Measurements from ENCODE around the gene SH3D21. TPM values are rescaled to one million over a fixed set of nuclear protein-coding genes. Genes with fewer than 3 reads are reported as not detected.

The SH3D21 gene
- total RNA-seq, 1 experiment from 2014 or later: 18.3 TPM

DNA sequence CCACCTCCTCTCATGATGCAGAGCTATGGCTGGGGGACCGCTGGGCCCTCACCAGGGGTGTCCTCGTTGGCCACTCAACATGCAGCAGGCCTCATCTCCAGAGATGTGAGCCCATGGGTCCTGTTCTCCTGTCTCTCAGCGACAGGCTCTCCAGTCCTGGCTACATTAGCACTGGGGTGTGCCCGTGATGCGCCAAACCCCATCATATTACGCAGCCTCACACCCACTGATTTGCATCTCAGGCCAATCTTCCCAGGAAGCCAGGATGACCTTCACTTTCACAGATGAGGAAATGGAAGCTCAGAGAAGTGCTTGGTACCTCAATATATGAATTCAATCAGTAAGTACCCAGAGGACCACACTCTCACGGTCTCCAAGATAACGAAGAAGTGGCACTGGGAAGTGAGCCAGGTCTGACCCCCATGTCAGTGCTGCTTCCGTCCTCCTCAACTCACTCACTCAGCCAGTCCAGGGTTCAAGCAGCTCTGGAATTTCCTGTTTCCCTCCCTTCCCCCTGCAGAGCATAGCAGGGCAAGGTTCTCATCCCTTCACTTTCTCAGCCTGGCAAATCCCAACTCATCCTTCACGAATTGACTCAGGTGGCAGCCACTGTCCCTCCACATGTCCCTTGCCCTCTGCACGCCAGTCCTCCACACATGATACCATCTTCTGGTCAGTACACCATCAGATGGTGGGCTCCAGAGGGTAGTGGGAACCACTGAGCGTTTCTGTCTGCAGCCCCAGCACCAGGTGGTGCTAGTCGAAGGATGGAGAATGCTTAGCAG is 46.1 kb downstream of the SH3D21 start:
- Histone ChIP-seq H3K14ac (ENCODE audit: insufficient read depth, low read length) (no peak overlapping the region), H3K4me2 (ENCODE audit: insufficient read depth, insufficient read length, low read length) (no peak overlapping the region), H3K23ac (ENCODE audit: insufficient read length, low read depth, low read length) (no peak overlapping the region), H3K9ac (ENCODE audit: extremely low read depth, insufficient read length, low read length) (no peak overlapping the region), H3K56ac (ENCODE audit: insufficient read length, low read depth, low read length) (no peak overlapping the region), H4K91ac (ENCODE audit: insufficient read length, low read depth, low read length) (no peak overlapping the region), H4K20me1 (ENCODE audit: control insufficient read depth, insufficient read depth, insufficient read length) (no peaks in the 10 kb centered on the region), H3K27ac (ENCODE audit: insufficient read length, low read depth, low read length) (no peak overlapping the region), H3T11ph (ENCODE audit: low read length) (no peak overlapping the region), H2BK120ac (ENCODE audit: low read depth, low read length, poor library complexity, severe bottlenecking) (no peak overlapping the region), H3K9me3 (ENCODE audit: control insufficient read depth, low read depth, low read length) (no peaks in the 10 kb centered on the region), H3K27me3 (ENCODE audit: insufficient read depth, low read length) (no peaks in the 10 kb centered on the region), H2BK5ac (ENCODE audit: insufficient read length, low read length) (no peak overlapping the region), H2BK15ac (ENCODE audit: low read depth, low read length) (no peak overlapping the region), H3K79me1 (ENCODE audit: insufficient read depth, low read depth, low read length, poor library complexity, severe bottlenecking) (no peaks in the 10 kb centered on the region), H3K79me2 (ENCODE audit: insufficient read depth, low read length) (no peaks in the 10 kb centered on the region), H2AK5ac (ENCODE audit: insufficient read length, low read length) (no peak overlapping the region), H3K4ac (ENCODE audit: low read depth, low read length) (no peak overlapping the region), H3K4me1 (ENCODE audit: insufficient read depth, low read length) (0 out of 2 replicates have a peak, but pooled peaks cover 2% of the 10 kb centered on the region), H3K18ac (ENCODE audit: insufficient read length, low read depth, low read length) (no peak overlapping the region), H4K8ac (replicated peaks; ENCODE audit: insufficient read length, low read depth, low read length) (no peak overlapping the region), H2AFZ (ENCODE audit: low read length) (no peak overlapping the region), H2BK12ac (ENCODE audit: insufficient read length, low read depth, low read length) (no peak overlapping the region), H3K23me2 (ENCODE audit: insufficient read length, low read depth, low read length, poor library complexity, severe bottlenecking) (no peaks in the 10 kb centered on the region), H2BK20ac (ENCODE audit: low read depth, low read length, poor library complexity, severe bottlenecking) (no peak overlapping the region), H4K5ac (ENCODE audit: insufficient read length, low read depth, low read length) (no peak overlapping the region)
- Mint-ChIP-seq H3K36me3 (ENCODE audit: insufficient read depth in 1 of 3, low read depth in 3 of 3) (peaks cover 22 to 54% (median 32%) of the 10 kb centered on the region in 3 experiments; a peak in 6 of 7 replicates), H3K4me3 (no peak overlapping the region), H3K9me3 (no peaks in the 10 kb centered on the region), H3K27ac (peak overlapping the region in 2 of 3 experiments; percentile 30 to 55; a peak in 3 of 7 replicates), H3K27me3 (ENCODE audit: low read depth) (no peaks in the 10 kb centered on the region), H3K4me1 (peaks cover 7 to 11% of the 10 kb centered on the region in 2 experiments)
- WGBS (ENCODE audit: extremely low coverage, insufficient read length, low lambda C conversion rate): no CpG with 5 or more reads among the region's 13 CpGs
- no peak for DNase-seq
- TF ChIP-seq, protein P1, sequence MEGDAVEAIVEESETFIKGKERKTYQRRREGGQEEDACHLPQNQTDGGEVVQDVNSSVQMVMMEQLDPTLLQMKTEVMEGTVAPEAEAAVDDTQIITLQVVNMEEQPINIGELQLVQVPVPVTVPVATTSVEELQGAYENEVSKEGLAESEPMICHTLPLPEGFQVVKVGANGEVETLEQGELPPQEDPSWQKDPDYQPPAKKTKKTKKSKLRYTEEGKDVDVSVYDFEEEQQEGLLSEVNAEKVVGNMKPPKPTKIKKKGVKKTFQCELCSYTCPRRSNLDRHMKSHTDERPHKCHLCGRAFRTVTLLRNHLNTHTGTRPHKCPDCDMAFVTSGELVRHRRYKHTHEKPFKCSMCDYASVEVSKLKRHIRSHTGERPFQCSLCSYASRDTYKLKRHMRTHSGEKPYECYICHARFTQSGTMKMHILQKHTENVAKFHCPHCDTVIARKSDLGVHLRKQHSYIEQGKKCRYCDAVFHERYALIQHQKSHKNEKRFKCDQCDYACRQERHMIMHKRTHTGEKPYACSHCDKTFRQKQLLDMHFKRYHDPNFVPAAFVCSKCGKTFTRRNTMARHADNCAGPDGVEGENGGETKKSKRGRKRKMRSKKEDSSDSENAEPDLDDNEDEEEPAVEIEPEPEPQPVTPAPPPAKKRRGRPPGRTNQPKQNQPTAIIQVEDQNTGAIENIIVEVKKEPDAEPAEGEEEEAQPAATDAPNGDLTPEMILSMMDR (conservative IDR thresholded peaks at IDR 0.05): no peak

All from H9 (cell line).